Transverse colon (tissue), 4 donors: ENCODE results near the gene NFYA. TPM values are rescaled to one million over a fixed set of nuclear protein-coding genes. Genes with fewer than 3 reads are reported as not detected.

Experiments
- DNase-seq: peaks from one replicate; pipeline ENCODE4 v3.0.0-alpha.2; 2019
- H3K27ac ChIP-seq, 4 donors: fragments of 200-600 bp; sonication (generic); 2 replicates each; pipeline ENCODE4 v1.5.1; 2016 to 2018; ENCODE audit warnings: inconsistent platforms in 4 of 4
- H3K27me3 ChIP-seq: fragments of 200-600 bp; sonication (generic); 2 replicates; pipeline ENCODE4 v1.5.1; 2017; ENCODE audit warnings: inconsistent platforms
- H3K36me3 ChIP-seq, 4 donors: fragments of 200-600 bp; sonication (generic); 2 replicates each; pipeline ENCODE4 v1.5.1; 2017 to 2019; ENCODE audit warnings: inconsistent platforms in 4 of 4
- H3K4me1 ChIP-seq, 4 donors: fragments of 200-600 bp; sonication (generic); 2 replicates each; pipeline ENCODE4 v1.5.1; 2017 to 2020; ENCODE audit warnings: inconsistent platforms in 4 of 4
- H3K4me3 ChIP-seq, 4 donors: fragments of 200-600 bp; sonication (generic); 1 replicate in 1 of 4; 2 replicates in 3 of 4; pipeline versions ENCODE4 v1.5.1 to v1.6.1; 2017 to 2019; ENCODE audit warnings: inconsistent platforms in 4 of 4
- H3K9me3 ChIP-seq, 2 donors: fragments of 200-600 bp; sonication (generic); 2 replicates each; pipeline ENCODE4 v1.5.1; 2017 to 2019; ENCODE audit warnings: inconsistent platforms in 2 of 2
- CTCF ChIP-seq, 5 experiments: fragments of 200-600 bp in 3 of 5; fragments of 450-650 bp in 2 of 5; sonication (generic) in 3 of 5; IDR thresholded peaks; 1 replicate in 2 of 5; 2 replicates in 3 of 5; pipeline ENCODE4 v1.5.1; 2016 to 2017; ENCODE audit warnings: antibody characterized with exemption in 5 of 5, inconsistent platforms in 3 of 5, mild to moderate bottlenecking in 2 of 5, moderate library complexity in 1 of 5
- EP300 ChIP-seq: sonication (generic); formaldehyde crosslinking; IDR thresholded peaks from one replicate; pipeline ENCODE4 v1.6.1; 2017; ENCODE audit warnings: antibody characterized with exemption, low read depth
- POLR2A ChIP-seq: fragments of 450-650 bp; IDR thresholded peaks from one replicate; pipeline ENCODE4 v1.6.1; 2016; ENCODE audit warnings: antibody characterized with exemption, mild to moderate bottlenecking, moderate library complexity
- POLR2AphosphoS5 ChIP-seq, 3 donors: sonication (generic); formaldehyde crosslinking; IDR thresholded peaks; one replicate each; pipeline ENCODE4 v1.6.1; 2016; ENCODE audit warnings: antibody characterized with exemption in 3 of 3
- WGBS, 2 donors: methylation state at CpG; one replicate each; pipeline ENCODE4 v1.1.5; 2018; ENCODE audit warnings: low coverage in 1 of 2; 5-methylcytosine and 5-hydroxymethylcytosine counted together
- in situ Hi-C, 4 donors: fragments of 200-750 bp; cut with MboI; loops; one replicate each; pipeline versions ENCODE4 v1.15.0 to v1.15.1; 2017; ENCODE audit warnings: low sequenced_read_pairs in 3 of 4, low pct_ligation_motif_present in 1 of 4, low pct_unique_long_range_greater_than_20kb in 1 of 4
- intact Hi-C: fragments of 100-400 bp; cut with DNase I; formaldehyde crosslinking; loops from one replicate; pipeline ENCODE4 v1.15.1; 2023; ENCODE audit warnings: low total_unique reads
- total RNA-seq, 4 donors: library from RNA; depleted of rRNA; stranded (reverse); fragments of >200 nt; gene quantifications; one replicate each; pipeline ENCODE4 v1.1.0, GENCODE V29; 2016

Gene NFYA
- 10 to 100 TPM; 11.1 to 64.3 (median 20.9) TPM for total RNA-seq

GRCh38 chr6:41072836-41073202 is at the start of gene NFYA:
NFYA (plus strand) TSS chr6:41072974; CDS start chr6:41079090, 6,116 bp downstream.
- H3K9me3 ChIP-seq: no peaks in the 10 kb centered on the region
- H3K4me3 ChIP-seq: peak within 1 kb of the TSS; percentile 75 to 95 (median 85)
- DNase-seq: peak; percentile 100
- in situ Hi-C loops: no loop called here
- no peaks in the 10 kb centered on the region for H3K27me3 ChIP-seq
- H3K27ac ChIP-seq: peak within 1 kb of the TSS; percentile 98 to 100 (median 99)
- peaks cover 0 to 9% (median 3%) of the 10 kb centered on the region in 4 donors for H3K36me3 ChIP-seq
- intact Hi-C loops: no loop called here
- WGBS, 2 donors: 0% methylated on average over 37 of the region's 37 CpGs; no CpG with 5 or more reads in 1 of the 2 donors
- TF ChIP-seq CTCF (IDR thresholded peaks at IDR 0.05) (no peak), EP300 (no peak), POLR2AphosphoS5 (IDR thresholded peaks at IDR 0.05) (peak in 2 of 3 donors; percentile 57 to 85), POLR2A (peak; percentile 43)
- H3K4me1 ChIP-seq: peaks cover 18 to 53% (median 36%) of the 10 kb centered on the region in 4 donors

GRCh38 chr6:41023114-41023513 is 49.7 kb upstream of the NFYA start:
- Histone ChIP-seq H3K27me3 (no peaks in the 10 kb centered on the region), H3K36me3 (no peaks in the 10 kb centered on the region), H3K9me3 (no peaks in the 10 kb centered on the region), H3K4me3 (no peak overlapping the region), H3K4me1 (peaks cover 5 to 10% (median 6%) of the 10 kb centered on the region in 4 donors), H3K27ac (no peak overlapping the region)
- no peak for TF ChIP-seq POLR2A
- no peak for TF ChIP-seq POLR2AphosphoS5 (IDR thresholded peaks at IDR 0.05)
- TF ChIP-seq CTCF (IDR thresholded peaks at IDR 0.05): no peak
- no peak for TF ChIP-seq EP300
- DNase-seq: no peak
- intact Hi-C loops: no loop called here
- 100% methylated on average over 3 of the region's 3 CpGs; no CpG with 5 or more reads in 1 of the 2 donors for WGBS, 2 donors
- in situ Hi-C loops: loop anchor here in 2 of 4 donors (10.0 kb wide), 1 partner anchor 128 kb away; no protein-coding TSS in a partner anchor

GRCh38 chr6:41025966-41026530 is 46.7 kb upstream of the NFYA start:
- Histone ChIP-seq H3K4me1 (peaks cover 9 to 20% (median 12%) of the 10 kb centered on the region in 4 donors), H3K4me3 (no peak overlapping the region), H3K27ac (no peak overlapping the region), H3K36me3 (no peaks in the 10 kb centered on the region), H3K9me3 (no peaks in the 10 kb centered on the region), H3K27me3 (no peaks in the 10 kb centered on the region)
- WGBS, 2 donors: 82 to 83% methylated on average over 1 to 3 of the region's 3 CpGs
- in situ Hi-C loops (loop anchor here in 3 of 4 donors (10.0 to 25.0 kb wide), 3 partner anchors 131 to 1664 kb away; no protein-coding TSS in a partner anchor), intact Hi-C loops (no loop called here)
- DNase-seq: no peak
- TF ChIP-seq EP300 (no peak), POLR2A (no peak), POLR2AphosphoS5 (IDR thresholded peaks at IDR 0.05) (no peak)

- in situ Hi-C loops (loop anchor here in 3 of 4 donors (10.0 to 25.0 kb wide), 3 partner anchors 132 to 1665 kb away; no protein-coding TSS in a partner anchor), intact Hi-C loops (no loop called here)
- Histone ChIP-seq H3K4me3 (peak overlapping the region in 3 of 4 donors; percentile 34 to 52 (median 46)), H3K4me1 (peaks cover 9 to 20% (median 12%) of the 10 kb centered on the region in 4 donors), H3K9me3 (no peaks in the 10 kb centered on the region), H3K36me3 (no peaks in the 10 kb centered on the region), H3K27ac (peak overlapping the region in 3 of 4 donors; percentile 70 to 73 (median 71)), H3K27me3 (no peaks in the 10 kb centered on the region)
- TF ChIP-seq EP300 (no peak), POLR2A (no peak), CTCF (IDR thresholded peaks at IDR 0.05) (no peak), POLR2AphosphoS5 (IDR thresholded peaks at IDR 0.05) (no peak)
- DNase-seq: no peak
- WGBS, 2 donors: 40 to 42% methylated on average over 4 of the region's 4 CpGs
These were observed 45.5 kb upstream of the NFYA start for GRCh38 chr6:41027241-41027640.
